ENCODE results near the gene ZNF536. TPM values are rescaled to one million over a fixed set of nuclear protein-coding genes. Genes with fewer than 3 reads are reported as not detected.

Gene ZNF536
- total RNA-seq, 1 experiment from 2014 or later: 0.35 TPM

- TF ChIP-seq STAT6 (CRISPR knock-in tag; conservative IDR thresholded peaks at IDR 0.05; ENCODE audit: low read depth): no peak
- no peak for TF ChIP-seq E2F5 (CRISPR knock-in tag; IDR thresholded peaks at IDR 0.05)
- TF ChIP-seq ZNF423 (CRISPR knock-in tag; IDR thresholded peaks at IDR 0.05): no peak
- TF ChIP-seq HMGA2 (CRISPR knock-in tag; IDR thresholded peaks at IDR 0.05): no peak
- no peak for TF ChIP-seq AFF4 (CRISPR knock-in tag; IDR thresholded peaks at IDR 0.05; ENCODE audit: borderline replicate concordance)
- TF ChIP-seq ATF6 (CRISPR knock-in tag; IDR thresholded peaks at IDR 0.05): no peak
- TF ChIP-seq USF2 (CRISPR knock-in tag; IDR thresholded peaks at IDR 0.05): no peak
- TF ChIP-seq PREB (CRISPR knock-in tag; IDR thresholded peaks at IDR 0.05; ENCODE audit: borderline replicate concordance): no peak
These were observed 78.7 kb downstream of the ZNF536 start (continued) for GRCh38 chr19:30450835-30451321.

GRCh38 chr19:30452931-30453330 lies 80.7 kb downstream of the ZNF536 start:
- ATAC-seq: no peak
- no peak for TF ChIP-seq ZNF281 (CRISPR knock-in tag; IDR thresholded peaks at IDR 0.05)
- TF ChIP-seq ZNF671 (CRISPR knock-in tag; IDR thresholded peaks at IDR 0.05): no peak
- no peak for TF ChIP-seq SMAD3 (CRISPR knock-in tag; IDR thresholded peaks at IDR 0.05; ENCODE audit: borderline replicate concordance)
- TF ChIP-seq ETV6 (CRISPR knock-in tag; IDR thresholded peaks at IDR 0.05): no peak
- TF ChIP-seq ARID4B (CRISPR knock-in tag; IDR thresholded peaks at IDR 0.05; ENCODE audit: borderline replicate concordance): no peak
- no peak for TF ChIP-seq ATF6 (CRISPR knock-in tag; IDR thresholded peaks at IDR 0.05)

More at GRCh38 chr19:30452931-30453330, 80.7 kb downstream of the ZNF536 start:
- no peaks in the 10 kb centered on the region for H3K27me3 Mint-ChIP-seq (ENCODE audit: low read depth)
- CTCF ChIA-PET: interaction anchor here (2.6 kb wide), 1 partner anchor 103 kb away, joined by 6 read pairs; no protein-coding TSS in a partner anchor
- H3K4me3 Mint-ChIP-seq: no peak overlapping the region
- peaks cover 34% of the 10 kb centered on the region for H3K4me1 Mint-ChIP-seq
- POLR2A ChIA-PET: no interaction called here
- H3K36me3 Mint-ChIP-seq: no peaks in the 10 kb centered on the region
- no peak for DNase-seq (ENCODE audit: low spot score)
- no peak overlapping the region for H3K27ac Mint-ChIP-seq
- H3K9me3 Mint-ChIP-seq: no peaks in the 10 kb centered on the region
